Embryonic facial prominence (tissue), 1 donor: ENCODE results near the gene TEX35.
"Not testable (repeated sequence)": the region's sequence is repeated elsewhere in the genome, so short reads cannot be mapped to it uniquely, and the experiment has no call there.

ENCODE experiments used
- DNase-seq: peaks from one replicate; pipeline ENCODE4 v3.0.0-alpha.2; 2016; ENCODE audit errors: extremely low spot score

TEX35 gene

GRCh38 chr1:178494569-178494971 lies 18.3 kb upstream of the TEX35 start:
- no peak for DNase-seq

GRCh38 chr1:178495158-178495557 lies 17.8 kb upstream of the TEX35 start:
- no peak for DNase-seq

- DNase-seq, result no peak
Observed at GRCh38 chr1:178495741-178496409, 17.0 kb upstream of the TEX35 start.

- no peak for DNase-seq
Observed at GRCh38 chr1:178496410-178497135, 16.3 kb upstream of the TEX35 start, which contains the start of gene CLEC20A. TSS of gene CLEC20A (minus strand) at chr1:178496964. CDS start at chr1:178496939, 25 bp downstream.

GRCh38 chr1:178497903-178498478 lies 14.9 kb upstream of the TEX35 start:
- no peak for DNase-seq

- no peak for DNase-seq
Observed at GRCh38 chr1:178498896-178499675, 13.8 kb upstream of the TEX35 start.

- DNase-seq, result no peak
Observed at GRCh38 chr1:178500091-178500770, 12.7 kb upstream of the TEX35 start.

- DNase-seq, result no peak
Observed at GRCh38 chr1:178500936-178501554, 11.9 kb upstream of the TEX35 start.

- no peak for DNase-seq
Observed at GRCh38 chr1:178501705-178502329, 11.1 kb upstream of the TEX35 start.

- no peak for DNase-seq
Observed at GRCh38 chr1:178502330-178502714, 10.6 kb upstream of the TEX35 start.

GRCh38 chr1:178502856-178503255 lies 10.1 kb upstream of the TEX35 start:
- no peak for DNase-seq

GRCh38 chr1:178503316-178503715 lies 9.6 kb upstream of the TEX35 start:
- not testable (repeated sequence) for DNase-seq

- DNase-seq, result no peak
Observed at GRCh38 chr1:178503849-178504248, 9.1 kb upstream of the TEX35 start.

- DNase-seq, result no peak
Observed at GRCh38 chr1:178504286-178504685, 8.6 kb upstream of the TEX35 start.

- DNase-seq, result no peak
Observed at GRCh38 chr1:178506177-178506576, 6.7 kb upstream of the TEX35 start.

GRCh38 chr1:178506669-178507068 lies 6.2 kb upstream of the TEX35 start:
- no peak for DNase-seq

GRCh38 chr1:178509414-178510007 lies 3.4 kb upstream of the TEX35 start:
- no peak for DNase-seq

GRCh38 chr1:178510155-178510554 lies 2.8 kb upstream of the TEX35 start:
- no peak for DNase-seq

GRCh38 chr1:178513278-178513983 lies 522 bp downstream of the TEX35 start:
- DNase-seq, result no peak

GRCh38 chr1:178516110-178516509 lies 3.2 kb downstream of the TEX35 start:
- no peak for DNase-seq
